ENCODE measurements around the gene GTPBP1. TPM values are rescaled to one million over a fixed set of nuclear protein-coding genes. Genes with fewer than 3 reads are reported as not detected.

The GTPBP1 gene
- polyA plus RNA-seq, 4 donors: 41.4 to 48.3 (median 42.6) TPM

DNA sequence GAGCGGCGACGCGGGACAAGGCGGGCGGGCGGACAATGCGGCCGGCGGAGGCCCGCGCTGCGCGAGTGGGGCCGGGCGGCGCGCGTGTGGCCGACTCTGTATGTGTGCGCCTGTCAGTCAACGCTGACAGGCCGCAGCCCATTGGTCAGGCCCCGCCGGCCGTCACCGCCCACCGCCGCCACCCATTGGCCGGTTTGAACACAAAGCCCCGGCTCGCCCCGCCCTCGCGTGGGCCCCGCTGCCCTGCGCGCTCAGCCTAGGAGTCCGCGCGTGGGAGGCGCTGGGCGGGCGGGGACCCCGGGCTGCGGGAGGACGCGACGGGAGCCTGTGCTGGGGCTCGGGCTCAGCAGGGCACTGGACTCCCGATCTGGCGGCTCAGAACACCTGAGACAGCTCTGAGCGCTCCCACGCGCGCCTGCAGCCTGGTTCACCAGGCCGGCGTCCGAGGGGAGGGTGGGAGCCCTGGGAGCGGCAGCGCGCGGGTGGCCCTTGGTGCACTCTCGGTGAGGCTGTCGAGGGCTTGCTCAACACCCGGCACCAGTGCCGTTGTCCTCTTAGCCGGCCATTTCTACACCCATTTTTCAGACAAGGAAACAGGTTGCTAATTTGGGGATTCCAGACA, 50.3 kb downstream of the GTPBP1 start, which contains the start of gene SUN2:
Gene SUN2 (minus strand): TSS at position 88 of the 622 bp plus-strand sequence. CDS start 3,370 bp downstream, outside the sequence.
- peak; percentile 67 to 83 (median 77) for DNase-seq (ENCODE audit: low read depth in 4 of 4, low spot score in 3 of 4)

DNA sequence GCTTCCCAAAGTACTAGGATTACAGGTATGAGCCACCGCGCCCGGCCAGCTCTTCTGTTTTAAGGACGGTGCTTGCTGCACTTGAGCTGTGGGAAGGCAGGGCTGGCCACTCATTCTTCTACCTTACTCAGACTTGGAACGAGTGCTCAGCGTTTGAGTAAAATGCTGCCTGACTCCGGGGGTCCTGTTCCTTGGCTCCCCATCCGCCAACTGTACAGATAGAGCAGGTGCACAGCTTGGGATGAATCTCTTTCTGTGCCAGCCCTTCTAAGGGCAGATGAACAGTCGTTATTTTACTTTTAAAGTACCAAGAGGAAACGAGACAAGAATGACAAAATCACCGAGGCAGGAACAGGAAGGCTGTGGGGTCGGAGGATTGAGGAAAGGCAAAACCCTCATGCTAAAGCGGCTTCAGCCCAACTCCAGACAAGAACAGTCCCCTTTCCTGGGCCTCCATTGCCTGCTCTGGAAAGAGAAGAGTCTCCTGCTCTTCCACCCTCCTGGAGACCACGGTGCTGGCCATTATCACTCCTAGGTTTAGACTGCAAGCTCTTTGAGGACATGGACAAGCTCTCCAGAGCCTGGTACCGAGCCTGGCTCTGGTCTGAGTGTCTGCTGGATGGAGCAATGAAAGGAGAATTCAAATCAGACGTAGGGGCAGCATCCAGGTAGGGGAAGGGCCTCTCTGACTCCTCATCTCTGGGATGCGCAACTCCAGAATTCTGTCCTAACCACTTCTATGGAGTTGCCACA, 51.1 kb downstream of the GTPBP1 start:
- no peak for DNase-seq (ENCODE audit: low read depth in 4 of 4, low spot score in 3 of 4)

DNA sequence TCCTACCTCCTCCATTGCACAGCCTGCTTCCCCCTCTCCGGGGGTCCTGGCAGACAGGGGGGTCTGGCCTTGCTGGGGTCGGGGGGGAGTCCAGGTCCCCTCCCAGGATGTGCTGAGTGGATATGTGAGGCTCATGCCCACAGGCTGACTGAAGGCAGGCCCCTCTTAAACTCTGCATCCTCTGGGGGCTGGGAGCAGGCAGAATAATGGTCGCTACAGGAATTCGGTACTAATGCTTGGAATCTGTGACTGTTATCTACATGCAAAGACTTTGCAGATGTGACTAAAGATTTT, 51.7 kb downstream of the GTPBP1 start:
- DNase-seq (ENCODE audit: low read depth in 4 of 4, low spot score in 3 of 4): no peak

DNA sequence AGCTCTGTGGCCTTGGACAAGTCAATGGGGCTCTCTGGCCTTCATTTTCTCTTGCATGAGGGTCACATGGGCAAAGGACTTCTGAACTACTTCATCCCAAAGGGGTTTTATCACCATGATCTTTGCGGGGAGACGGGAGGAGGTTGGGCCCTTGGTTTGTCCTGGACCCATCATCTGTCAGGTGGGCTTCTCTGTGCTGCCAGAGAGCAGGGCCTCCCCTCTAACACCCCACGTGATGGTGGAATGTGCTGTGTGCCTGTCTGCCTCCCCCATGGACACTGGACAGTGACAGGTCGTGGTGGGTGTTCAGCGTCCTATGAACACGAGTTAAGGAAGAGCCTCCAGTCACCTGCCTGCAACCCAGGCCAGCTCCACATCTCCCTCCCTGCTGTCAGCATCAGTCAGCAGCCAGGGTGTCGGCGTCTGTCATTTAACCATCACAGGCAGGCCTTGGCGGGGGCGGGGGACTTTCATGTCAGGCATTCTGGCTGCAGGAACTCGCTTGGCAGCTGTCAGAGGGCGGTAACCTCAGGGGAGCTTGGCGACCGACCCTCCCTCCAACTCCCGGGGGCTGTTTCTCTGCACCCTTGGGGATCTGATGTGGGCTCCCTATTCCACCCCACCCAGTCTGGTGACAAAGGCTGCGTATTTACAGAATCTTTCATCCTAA, 52.7 kb downstream of the GTPBP1 start:
- no peak for DNase-seq (ENCODE audit: low read depth in 4 of 4, low spot score in 3 of 4)

DNA sequence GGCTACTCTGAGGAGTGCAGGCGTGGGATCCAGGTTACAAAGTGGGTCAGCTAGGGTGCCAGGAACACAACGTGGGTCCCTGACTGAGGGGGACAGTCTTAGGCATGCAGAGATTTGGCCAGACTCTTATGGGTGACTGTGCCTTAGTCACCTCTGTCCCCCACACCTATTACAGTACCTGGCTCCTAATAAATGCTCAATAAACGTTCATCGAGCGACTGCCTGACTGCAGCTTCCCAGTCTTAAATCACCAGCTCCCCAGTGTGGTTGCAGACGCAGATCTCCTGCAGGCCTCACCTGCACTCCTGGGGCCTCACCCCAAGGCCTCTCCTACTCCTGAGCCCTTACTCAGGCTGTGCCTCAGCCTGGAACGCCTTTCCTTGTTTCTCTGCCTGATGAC, 53.3 kb downstream of the GTPBP1 start:
- no peak for DNase-seq (ENCODE audit: low read depth in 4 of 4, low spot score in 3 of 4)

DNA sequence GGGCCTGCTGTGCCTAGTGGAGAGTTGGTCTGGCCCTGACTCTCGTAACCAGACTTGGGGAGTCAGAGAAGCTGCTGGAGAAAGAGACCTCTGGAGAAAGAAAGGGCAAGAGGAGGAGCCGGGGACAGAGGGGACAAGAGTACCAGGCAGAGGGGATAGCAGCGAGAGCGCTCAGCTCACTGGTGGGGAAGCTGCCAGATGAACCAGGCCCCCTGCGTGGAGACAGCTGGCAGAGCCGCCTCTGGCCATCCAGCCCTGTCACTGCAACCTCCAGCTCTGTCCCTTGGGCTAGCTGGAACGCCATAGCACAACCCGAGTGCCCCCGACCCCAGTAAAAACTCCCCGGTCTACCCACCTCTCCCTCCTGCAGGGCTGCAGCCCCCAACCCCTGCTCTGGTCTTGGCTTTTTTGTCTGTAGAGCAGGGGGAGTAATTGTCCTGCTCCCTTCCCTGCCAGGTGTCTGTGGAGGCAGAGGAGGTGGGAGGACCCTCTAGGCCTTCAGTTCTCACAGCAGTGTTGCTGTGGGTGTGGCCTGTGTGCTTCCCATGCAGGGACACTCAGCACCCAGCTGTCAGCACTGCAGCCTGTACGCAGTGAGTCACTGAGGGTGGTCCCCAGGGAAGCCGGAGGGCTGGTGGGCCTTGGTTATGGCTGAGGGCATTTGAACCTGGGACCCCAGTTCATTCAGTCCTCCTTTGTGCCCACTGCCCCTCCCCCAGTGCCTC, 54.9 kb downstream of the GTPBP1 start:
- no peak for DNase-seq (ENCODE audit: low read depth in 4 of 4, low spot score in 3 of 4)

DNA sequence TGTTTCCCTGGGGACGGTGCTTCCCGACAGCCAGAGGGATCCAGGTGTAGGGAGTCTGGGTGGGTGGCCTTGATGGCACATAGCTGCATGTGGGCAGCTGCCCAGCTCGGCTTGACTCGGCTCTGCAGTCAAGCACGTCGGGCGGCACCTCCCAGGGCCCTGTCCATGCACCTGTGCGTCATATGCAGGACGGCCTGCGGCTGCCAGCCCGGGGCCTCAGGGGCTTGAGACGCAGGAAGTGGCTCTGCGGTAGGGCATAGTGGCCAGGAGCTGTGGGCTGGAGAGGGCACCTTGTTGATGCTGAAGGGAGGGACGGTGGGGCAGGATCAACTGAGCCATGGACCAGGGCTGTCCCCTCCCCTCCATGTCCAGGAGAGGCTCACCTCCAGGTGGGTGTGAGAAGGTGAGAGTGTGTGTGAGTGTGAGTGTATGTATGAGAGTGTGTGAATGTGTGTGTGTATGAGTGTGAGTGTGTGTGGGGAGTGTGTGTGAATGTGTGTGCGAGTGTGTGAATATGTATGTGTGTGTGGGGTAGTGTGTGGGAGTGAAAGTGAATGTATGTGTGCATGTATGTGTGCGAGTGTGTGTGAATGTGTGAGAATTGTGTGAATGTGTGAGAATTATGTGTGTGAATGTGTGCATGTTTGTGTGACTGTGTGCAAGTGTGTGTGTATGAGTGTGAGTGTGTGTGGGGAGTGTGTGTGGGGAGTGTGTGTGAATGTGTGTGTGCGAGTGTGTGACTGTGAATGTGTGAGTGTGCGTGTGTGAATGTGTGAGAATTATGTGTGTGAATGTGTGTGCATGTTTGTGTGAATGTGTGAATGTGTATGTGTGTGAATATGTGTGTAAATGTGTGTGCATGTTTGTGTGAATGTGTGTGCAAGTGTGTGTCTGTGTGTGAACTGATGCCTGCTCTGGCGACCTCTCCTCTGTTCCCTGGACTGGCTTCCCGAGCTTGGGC, 55.7 kb downstream of the GTPBP1 start:
- DNase-seq (ENCODE audit: low read depth in 4 of 4, low spot score in 3 of 4): no peak

DNA sequence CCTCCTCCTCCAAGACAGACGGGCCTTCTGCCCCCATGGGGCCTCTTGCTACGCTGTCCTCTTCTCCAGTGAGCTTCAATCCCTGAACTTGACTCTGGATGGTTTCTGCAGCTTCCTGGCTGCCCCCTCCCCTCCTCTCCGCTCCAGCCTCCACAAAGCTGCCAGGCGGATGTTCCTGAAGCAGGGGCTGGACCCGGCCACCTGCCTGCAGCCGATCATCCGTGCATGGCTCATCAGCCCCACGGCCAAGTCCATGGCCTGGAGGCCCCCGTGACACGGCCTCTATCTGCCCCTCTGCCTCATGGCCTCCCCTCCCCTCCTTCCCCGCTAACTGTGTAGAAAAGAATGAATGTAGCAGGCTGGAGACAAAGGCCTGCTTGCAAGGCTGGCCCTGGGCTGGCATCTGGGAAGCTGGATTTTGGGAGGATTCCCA, 56.8 kb downstream of the GTPBP1 start:
- no peak for DNase-seq (ENCODE audit: low read depth in 4 of 4, low spot score in 3 of 4)

DNA sequence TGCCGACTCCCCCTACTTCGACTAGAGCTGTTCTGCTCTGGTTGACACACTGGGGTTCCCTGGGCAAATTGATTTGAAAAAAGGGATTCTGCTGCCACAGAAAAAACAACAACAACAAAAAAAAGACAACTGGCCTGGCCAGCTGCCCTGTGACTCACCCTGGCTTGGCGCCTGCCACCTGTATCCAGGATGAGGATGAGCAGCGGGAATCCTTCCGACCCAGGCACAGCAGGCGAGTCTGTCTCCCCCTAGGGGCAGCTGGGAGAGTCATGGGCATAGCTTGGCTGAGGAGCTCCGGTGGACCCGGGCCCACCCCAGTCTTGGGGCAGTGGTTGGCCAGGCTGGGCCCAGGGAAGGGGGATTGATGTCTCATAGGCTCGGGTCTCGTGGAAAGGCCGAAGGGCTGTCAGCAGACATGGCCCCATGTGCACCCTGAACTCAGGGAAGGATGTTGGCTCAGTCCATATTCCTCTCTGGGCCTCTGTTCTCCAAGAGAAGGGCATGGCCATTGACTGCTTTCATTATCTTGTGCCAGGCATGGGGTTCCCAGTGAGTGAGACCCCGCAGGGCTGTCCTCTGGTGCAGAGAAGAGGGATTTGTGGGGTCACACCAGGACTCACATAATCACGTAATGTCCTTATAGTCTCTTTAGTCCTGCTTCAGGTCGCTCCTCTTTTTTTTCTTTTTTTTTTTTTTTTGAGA, 60.5 kb downstream of the GTPBP1 start:
- DNase-seq (ENCODE audit: low read depth in 4 of 4, low spot score in 3 of 4): no peak

DNA sequence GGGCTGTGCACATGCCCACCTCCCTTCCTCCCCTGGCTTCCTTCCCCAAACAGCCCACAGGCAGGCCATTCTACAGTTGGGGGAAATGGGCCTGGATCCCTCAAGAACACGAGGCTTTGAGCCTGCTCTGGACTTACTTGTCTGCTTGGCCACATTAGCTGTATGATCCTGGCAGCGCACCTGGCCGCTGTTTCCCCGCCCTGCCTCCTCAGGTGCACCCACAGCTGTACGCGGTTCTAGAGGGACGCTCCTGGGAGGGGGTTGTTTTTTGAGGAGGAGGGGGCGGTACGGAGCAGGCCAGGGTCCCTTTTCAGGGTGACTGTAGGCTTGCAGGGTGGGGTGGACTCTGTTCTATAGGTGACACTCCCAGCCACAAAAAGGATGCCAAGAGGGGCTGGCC, 61.6 kb downstream of the GTPBP1 start:
- no peak for DNase-seq (ENCODE audit: low read depth in 4 of 4, low spot score in 3 of 4)

DNA sequence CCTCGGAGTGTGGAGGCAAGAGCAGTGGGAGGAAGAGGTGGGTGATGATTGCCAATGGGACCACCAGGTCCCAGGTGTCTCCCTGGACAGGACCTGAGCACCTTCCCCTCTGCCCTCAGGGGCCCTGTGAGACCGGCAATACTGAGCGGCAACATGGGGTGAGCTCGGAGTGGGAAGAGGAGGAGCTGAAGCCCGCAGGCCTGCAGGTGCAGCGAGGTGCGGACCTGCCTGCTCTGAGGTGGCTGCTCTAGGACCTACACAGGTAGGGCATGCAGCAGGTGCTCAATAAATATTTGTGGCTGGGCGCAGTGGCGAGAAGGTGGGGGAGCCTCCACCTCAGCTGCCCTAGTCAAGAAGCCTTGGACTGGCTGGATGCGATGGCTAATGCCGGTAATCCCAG, 62.3 kb downstream of the GTPBP1 start:
- no peak for DNase-seq (ENCODE audit: low read depth in 4 of 4, low spot score in 3 of 4)

DNA sequence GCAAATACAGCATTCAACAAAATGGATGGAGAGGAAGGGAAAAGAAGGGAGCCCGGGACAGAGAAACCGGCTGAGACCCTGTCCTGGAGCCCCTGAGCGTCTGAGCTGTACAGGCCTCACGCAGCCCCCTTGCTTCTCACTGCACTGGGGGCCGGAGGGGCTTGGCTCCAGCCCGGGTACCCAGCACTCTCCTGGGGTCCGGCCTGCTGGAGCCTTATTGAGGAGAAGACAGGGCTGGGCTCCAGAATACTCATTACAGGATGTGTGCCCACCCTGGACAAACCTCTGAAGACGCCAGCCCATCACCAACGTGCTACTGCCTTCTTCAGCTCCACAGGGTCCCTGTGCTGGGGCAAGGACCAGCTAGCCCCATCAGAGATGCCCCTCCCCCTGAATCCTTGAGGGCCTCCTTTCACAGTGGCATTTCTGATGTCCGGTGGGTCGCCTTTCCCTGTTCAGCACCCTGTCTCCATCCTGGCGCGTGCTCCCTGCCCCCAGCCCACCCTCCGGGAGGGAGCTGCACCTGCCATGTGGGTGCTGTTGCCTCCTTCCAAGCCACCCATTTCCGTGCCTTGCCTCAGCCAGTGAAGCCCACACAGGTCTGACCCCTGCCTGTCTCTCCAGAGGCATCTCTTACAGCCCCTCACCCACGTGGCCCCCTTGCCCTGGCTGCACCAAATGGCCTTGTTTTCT, 64.7 kb downstream of the GTPBP1 start:
- DNase-seq (ENCODE audit: low read depth in 4 of 4, low spot score in 3 of 4): no peak

DNA sequence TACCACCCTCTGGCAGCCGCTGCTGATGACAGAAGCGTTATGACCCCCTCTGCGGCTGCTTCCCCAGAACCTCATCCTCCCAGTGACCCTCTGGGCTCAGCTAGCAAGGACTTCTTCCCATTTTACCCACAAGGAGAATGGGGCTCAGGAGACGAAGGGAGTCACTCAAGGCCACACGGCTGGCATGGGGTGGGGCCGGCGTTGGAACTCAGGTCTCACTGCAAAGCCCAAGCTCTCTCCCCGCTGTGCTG, 66.8 kb downstream of the GTPBP1 start:
- DNase-seq (ENCODE audit: low read depth in 4 of 4, low spot score in 3 of 4): no peak

DNA sequence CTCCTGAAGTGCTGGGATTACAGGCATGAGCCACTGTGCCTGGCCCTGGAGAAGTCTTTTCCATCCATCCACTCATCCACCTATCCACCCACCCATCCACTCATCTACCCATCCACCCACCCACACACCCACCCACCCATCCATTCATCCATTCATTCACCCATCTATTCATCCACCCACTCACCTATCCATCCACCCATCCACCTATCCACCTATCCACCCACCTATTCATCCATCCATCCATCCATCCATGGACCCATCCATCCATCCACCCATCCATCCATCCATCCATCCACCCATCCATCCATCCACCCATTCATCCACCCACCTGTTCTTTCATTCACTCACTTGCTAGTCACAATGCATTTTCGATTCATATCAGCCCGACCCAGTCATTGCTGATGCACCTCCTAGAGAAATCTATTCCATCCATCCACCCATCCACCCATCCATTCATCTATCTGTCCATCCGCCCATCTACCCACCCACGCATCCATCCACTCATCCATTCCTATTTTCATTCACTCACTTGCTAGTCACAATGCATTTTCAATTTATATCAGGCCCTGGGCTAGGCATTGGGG, 67.7 kb downstream of the GTPBP1 start:
- no peak for DNase-seq (ENCODE audit: low read depth in 4 of 4, low spot score in 3 of 4)

DNA sequence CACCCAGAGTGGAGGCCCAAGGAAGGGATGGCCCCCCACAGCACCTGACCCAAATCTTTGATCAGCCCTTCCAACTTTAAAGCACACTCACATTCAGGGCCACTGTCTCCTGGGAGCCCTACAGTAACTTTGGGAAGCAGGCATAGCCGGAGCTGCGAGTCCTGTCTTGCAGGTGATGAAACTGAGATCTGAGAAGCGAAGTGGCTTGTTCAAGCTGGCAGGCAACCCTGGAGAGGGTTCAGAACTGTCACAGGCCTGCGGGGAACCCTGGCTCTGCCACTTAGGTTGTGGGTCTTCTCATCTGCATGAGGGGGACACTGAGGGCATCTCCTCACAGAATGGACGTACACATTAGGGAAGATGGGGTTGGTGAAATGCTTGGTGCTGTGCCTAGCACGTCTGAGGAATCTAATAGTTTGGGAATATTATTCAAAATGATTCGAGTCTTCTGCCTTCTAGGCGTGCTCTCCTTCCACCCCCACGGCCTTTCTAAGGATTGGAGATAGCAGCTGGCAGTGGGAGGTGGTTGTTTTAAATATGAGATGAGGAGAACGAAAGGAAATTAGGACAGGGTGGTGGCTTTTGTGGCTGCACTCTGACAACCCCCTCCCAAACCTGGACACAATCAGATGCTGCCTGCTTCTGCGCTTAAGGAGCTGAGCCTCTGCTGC, 68.9 kb downstream of the GTPBP1 start:
- no peak for DNase-seq (ENCODE audit: low read depth in 4 of 4, low spot score in 3 of 4)

DNA sequence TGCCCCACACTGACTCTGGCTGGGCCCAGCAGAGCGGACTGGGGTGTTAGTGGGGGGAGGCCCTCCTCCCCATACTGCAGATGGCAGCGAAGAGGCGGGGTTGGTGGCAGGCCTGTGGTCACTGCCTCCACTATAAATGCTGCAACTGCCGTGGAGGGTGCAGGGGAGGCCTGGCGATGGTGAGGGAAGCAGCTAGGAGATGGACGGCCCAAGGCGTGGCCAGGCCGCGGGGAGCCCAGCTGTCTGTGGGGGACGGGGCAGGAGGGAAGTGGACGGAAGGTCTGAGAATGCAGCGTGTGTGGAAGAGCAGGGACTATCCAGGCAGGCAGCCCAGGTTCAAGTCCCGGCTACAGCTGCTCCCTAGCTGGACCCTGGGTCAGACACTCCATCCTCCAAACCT, 69.9 kb downstream of the GTPBP1 start:
- no peak for DNase-seq (ENCODE audit: low read depth in 4 of 4, low spot score in 3 of 4)

DNA sequence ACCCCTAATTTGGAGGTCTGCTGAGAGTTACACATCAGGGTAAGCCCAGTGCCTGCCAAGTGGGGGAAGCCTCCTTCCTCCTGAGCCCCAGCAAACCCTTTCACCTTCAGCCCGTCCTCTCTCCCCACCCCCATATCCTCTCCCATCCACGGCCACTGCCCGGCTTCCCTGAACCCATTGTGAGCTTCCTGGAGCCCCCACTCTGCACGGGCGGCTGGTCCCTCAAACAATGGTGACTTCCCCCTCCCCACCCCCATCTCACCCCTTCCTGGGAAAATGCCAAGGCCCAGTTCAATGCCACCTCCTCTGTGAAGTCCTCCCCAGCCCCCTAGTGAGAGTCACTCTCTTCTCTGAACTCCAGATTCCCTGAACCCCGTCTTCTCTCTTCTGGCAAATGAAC, 70.3 kb downstream of the GTPBP1 start:
- no peak for DNase-seq (ENCODE audit: low read depth in 4 of 4, low spot score in 3 of 4)

DNA sequence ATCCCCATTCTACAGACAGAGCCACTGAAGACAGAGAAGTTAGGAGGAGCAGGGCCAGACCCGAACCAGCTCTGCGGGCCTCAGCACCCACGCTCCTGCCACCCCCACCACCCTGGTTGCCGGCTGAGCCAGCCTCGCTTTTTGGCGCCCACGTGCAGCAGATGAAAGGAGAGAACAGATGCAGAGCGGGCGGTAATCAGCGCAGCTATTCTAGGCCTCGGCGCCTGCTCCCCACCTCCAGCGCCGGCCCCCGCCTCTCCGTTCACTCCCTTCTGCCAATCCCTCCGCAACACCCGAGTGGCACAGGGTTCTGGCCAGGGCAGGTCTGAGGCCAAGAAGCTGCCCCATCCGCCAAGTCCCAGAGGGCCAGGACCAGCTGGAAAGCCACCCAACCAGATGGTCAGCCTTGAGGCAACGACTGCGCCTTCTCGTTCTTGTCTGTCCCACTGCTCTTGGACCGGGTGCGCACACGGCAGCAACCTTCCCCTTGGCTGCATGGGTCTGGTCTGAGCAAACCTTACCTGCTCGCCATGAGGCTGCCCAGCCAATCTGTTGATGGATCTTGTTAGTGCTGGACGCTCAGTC, 71.4 kb downstream of the GTPBP1 start:
- DNase-seq (ENCODE audit: low read depth in 4 of 4, low spot score in 3 of 4): no peak
